Measurements from ENCODE around the gene ATP10A.

GRCh38 chr15:25789211-25789610, 73.9 kb downstream of the ATP10A start:
- TF ChIP-seq, protein P1, sequence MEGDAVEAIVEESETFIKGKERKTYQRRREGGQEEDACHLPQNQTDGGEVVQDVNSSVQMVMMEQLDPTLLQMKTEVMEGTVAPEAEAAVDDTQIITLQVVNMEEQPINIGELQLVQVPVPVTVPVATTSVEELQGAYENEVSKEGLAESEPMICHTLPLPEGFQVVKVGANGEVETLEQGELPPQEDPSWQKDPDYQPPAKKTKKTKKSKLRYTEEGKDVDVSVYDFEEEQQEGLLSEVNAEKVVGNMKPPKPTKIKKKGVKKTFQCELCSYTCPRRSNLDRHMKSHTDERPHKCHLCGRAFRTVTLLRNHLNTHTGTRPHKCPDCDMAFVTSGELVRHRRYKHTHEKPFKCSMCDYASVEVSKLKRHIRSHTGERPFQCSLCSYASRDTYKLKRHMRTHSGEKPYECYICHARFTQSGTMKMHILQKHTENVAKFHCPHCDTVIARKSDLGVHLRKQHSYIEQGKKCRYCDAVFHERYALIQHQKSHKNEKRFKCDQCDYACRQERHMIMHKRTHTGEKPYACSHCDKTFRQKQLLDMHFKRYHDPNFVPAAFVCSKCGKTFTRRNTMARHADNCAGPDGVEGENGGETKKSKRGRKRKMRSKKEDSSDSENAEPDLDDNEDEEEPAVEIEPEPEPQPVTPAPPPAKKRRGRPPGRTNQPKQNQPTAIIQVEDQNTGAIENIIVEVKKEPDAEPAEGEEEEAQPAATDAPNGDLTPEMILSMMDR (IDR thresholded peaks at IDR 0.05): no peak
- TF ChIP-seq POLR2A (IDR thresholded peaks at IDR 0.05): no peak
